Ovary (tissue), 10 donors: Measurements from ENCODE around the gene HCAR2. TPM values are rescaled to one million over a fixed set of nuclear protein-coding genes. Genes with fewer than 3 reads are reported as not detected.
"Not testable (repeated sequence)": the region's sequence is repeated elsewhere in the genome, so short reads cannot be mapped to it uniquely, and the experiment has no call there.

Experiments used
- DNase-seq, 5 donors: peaks; one replicate each; pipeline ENCODE4 v3.0.0-alpha.2; 2019 to 2020
- H3K27ac ChIP-seq, 2 donors: fragments of 200-600 bp; one replicate each; pipeline versions ENCODE4 v1.5.1 to v1.8.0; 2019 to 2022
- H3K27me3 ChIP-seq: fragments of 200-600 bp; one replicate; pipeline ENCODE4 v1.8.0; 2022
- H3K36me3 ChIP-seq: fragments of 200-600 bp; sonication (generic); one replicate; pipeline ENCODE4 v1.5.1; 2019
- H3K4me1 ChIP-seq: one replicate; pipeline ENCODE4 v1.8.1; 2013; ENCODE audit warnings: mild to moderate bottlenecking, moderate library complexity; ENCODE audit not compliant: insufficient read depth
- H3K4me3 ChIP-seq: fragments of 200-600 bp; sonication (generic); one replicate; pipeline ENCODE4 v1.5.1; 2017
- H3K9me3 ChIP-seq, 2 donors: fragments of 200-600 bp in 1 of 2; sonication (generic) in 1 of 2; one replicate each; pipeline versions ENCODE4 v1.5.1 to v1.8.1; 2013 to 2019; ENCODE audit warnings: mild to moderate bottlenecking in 1 of 2, moderate library complexity in 1 of 2
- CTCF ChIP-seq, 3 donors: fragments of 450-650 bp in 2 of 3; fragments of 200-600 bp in 1 of 3; IDR thresholded peaks; one replicate each; pipeline versions ENCODE4 v1.5.1 to v1.8.0; 2016 to 2022; ENCODE audit warnings: antibody characterized with exemption in 3 of 3, mild to moderate bottlenecking in 1 of 3
- EP300 ChIP-seq: sonication (generic); formaldehyde crosslinking; IDR thresholded peaks from one replicate; pipeline ENCODE4 v1.6.1; 2017; ENCODE audit warnings: antibody characterized with exemption
- POLR2A ChIP-seq: fragments of 450-650 bp; IDR thresholded peaks from one replicate; pipeline ENCODE4 v1.6.1; 2017; ENCODE audit warnings: antibody characterized with exemption, mild to moderate bottlenecking, moderate library complexity
- WGBS, 3 donors: extraction: QIAGEN DNeasy Blood & Tissue Kit in 1 of 3; methylation state at CpG; one replicate each; pipeline versions ENCODE4 v1.1.5 to v1.1.7; 2013 to 2017; 5-methylcytosine and 5-hydroxymethylcytosine counted together
- intact Hi-C, 4 donors: fragments of 100-400 bp; cut with DNase I; formaldehyde crosslinking; loops; one replicate each; pipeline versions ENCODE4 v1.11.0 to v1.15.1; 2022 to 2023
- long read RNA-seq, 3 donors: library from polyadenylated mRNA in 2 of 3; unstranded in 2 of 3; transcript quantifications; one replicate each; pipeline ENCODE4 v2.0.0 and lab custom pipeline, GENCODE V29; 2021 to 2026
- polyA plus RNA-seq, 2 donors: library from polyadenylated mRNA; stranded (reverse); fragments of 200-250 nt in 1 of 2; fragments of 350-450 nt in 1 of 2; fragmentation: Illumina TruSeq in 1 of 2; extraction: RNeasy Lipid Tissue Mini Kit (QIAGEN cat#74804) in 1 of 2; gene quantifications; one replicate each; pipeline ENCODE4 v1.2.3, GENCODE V29; 2013 to 2014
- total RNA-seq, 7 donors: library from RNA; depleted of rRNA in 2 of 7; stranded (reverse); fragments of >200 nt in 2 of 7; fragmentation: NEBNext Ultra II Directional in 3 of 7; extraction: Animal tissue kit (Norgen Biotek cat#: 25700) in 3 of 7; gene quantifications; one replicate each; pipeline versions ENCODE4 v1.1.0 to v1.2.4, GENCODE V29; 2016 to 2023
- donor health status: DM: no; HTN: no; CAD: no; lungs with moderate emphysema.
- donor health status: DM: no; HTN: no; CAD: no.
- donor health status: Bipolar disorder and iron deficiency.
- donor health status: DM: yes; HTN: yes; CAD: no.
- donor health status: DM: no; HTN: no; CAD: no.
- donor health status: DM: yes; HTN: yes; CAD: no.

Gene HCAR2
- total RNA-seq (under 1 TPM in 2 of 7 donors, not detected in 5; 0.12 to 0.28 TPM), polyA plus RNA-seq (under 1 TPM; 0.04 to 0.25 TPM)
- long read RNA-seq, donor 1: 0 reads
- long read RNA-seq, donor 2, partial matches to known transcripts: 0 of 2 reads
- long read RNA-seq, donor 2, other reads (novel, unspliced or antisense): 0 of 2 reads
- long read RNA-seq, donor 3: 0 reads

GRCh38 chr12:122702890-122703611 lies at the start of gene HCAR2:
Gene HCAR2 (minus strand): TSS chr12:122703357. CDS start chr12:122703283, 74 bp downstream.
- 90 to 92% (median 92%) methylated on average over 22 of the region's 22 CpGs for WGBS, 3 donors
- H3K27ac ChIP-seq: not testable (repeated sequence)

GRCh38 chr12:122752464-122753318 lies 49.5 kb upstream of the HCAR2 start, which contains the start of gene DENR:
Gene DENR (plus strand): TSS chr12:122752824. CDS start chr12:122753702, 878 bp downstream.
- Histone ChIP-seq H3K9me3 (no peaks in the 10 kb centered on the region), H3K27ac (peak within 1 kb of the TSS; percentile 37 to 65), H3K27me3 (no peaks in the 10 kb centered on the region), H3K36me3 (no peaks in the 10 kb centered on the region), H3K4me3 (peak within 1 kb of the TSS; percentile 69), H3K4me1 (no peaks in the 10 kb centered on the region)
- 0% methylated on average over 59 to 73 of the region's 73 CpGs for WGBS, 3 donors
- DNase-seq: peak; percentile 97 to 100 (median 99)
- TF ChIP-seq EP300 (no peak), POLR2A (peak; percentile 46), CTCF (IDR thresholded peaks at IDR 0.05) (peak; percentile 55 to 88 (median 57))
- intact Hi-C loops: loop anchor here in 1 of 4 donors (5.0 kb wide), 1 partner anchor 110 kb away; no protein-coding TSS in a partner anchor

More at GRCh38 chr12:122702890-122703611, at the start of gene HCAR2:
- H3K4me3 ChIP-seq, intact Hi-C loops, H3K27me3 ChIP-seq, H3K36me3 ChIP-seq, H3K4me1 ChIP-seq, H3K9me3 ChIP-seq, DNase-seq: not testable (repeated sequence)

GRCh38 chr12:122750781-122751515 lies 47.8 kb upstream of the HCAR2 start:
- WGBS, 3 donors: 76 to 82% (median 82%) methylated on average over 17 of the region's 17 CpGs
- H3K27ac ChIP-seq, H3K4me3 ChIP-seq, H3K36me3 ChIP-seq, H3K4me1 ChIP-seq, DNase-seq, H3K9me3 ChIP-seq, H3K27me3 ChIP-seq: not testable (repeated sequence)
- intact Hi-C loops: loop anchor here in 1 of 4 donors (5.0 kb wide), 1 partner anchor 109 kb away; no protein-coding TSS in a partner anchor

GRCh38 chr12:122749569-122750332 lies 46.6 kb upstream of the HCAR2 start:
- WGBS, 3 donors: 65 to 72% (median 71%) methylated on average over 6 of the region's 6 CpGs
- Histone ChIP-seq H3K9me3 (no peaks in the 10 kb centered on the region), H3K27me3 (no peaks in the 10 kb centered on the region), H3K4me3 (no peak overlapping the region), H3K36me3 (no peaks in the 10 kb centered on the region), H3K4me1 (no peaks in the 10 kb centered on the region), H3K27ac (no peak overlapping the region)
- intact Hi-C loops: loop anchor here in 1 of 4 donors (5.0 kb wide), 1 partner anchor 107 kb away; no protein-coding TSS in a partner anchor
- TF ChIP-seq CTCF (IDR thresholded peaks at IDR 0.05): no peak
- TF ChIP-seq EP300: no peak
- no peak for DNase-seq
